Measurements from ENCODE around the gene MACROH2A2. TPM values are rescaled to one million over a fixed set of nuclear protein-coding genes. Genes with fewer than 3 reads are reported as not detected.

MACROH2A2 gene
- total and polyA plus RNA-seq, 2 of the 8 experiments (the other 6 are each of a cell fraction or from before 2014, with no cell fraction given) = 7.9 to 9.3 TPM

DNA sequence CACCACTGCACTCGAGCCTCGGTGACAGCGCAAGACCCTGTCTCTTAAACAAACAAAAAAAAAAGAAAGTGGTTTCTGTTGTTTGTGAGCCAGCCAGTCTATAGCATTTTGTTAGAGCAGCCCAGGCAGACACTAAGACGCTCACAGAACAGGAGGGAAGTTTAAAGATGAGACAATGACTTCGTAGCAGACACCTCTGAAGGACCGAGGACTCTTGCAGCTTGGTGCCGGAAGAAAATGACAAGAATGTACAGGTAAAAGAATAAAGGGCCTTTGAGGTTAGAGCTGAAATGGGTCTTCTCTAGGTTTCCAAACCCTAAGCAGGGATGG lies 39.7 kb downstream of the MACROH2A2 start:
- no peak overlapping the region for H3K4me2 ChIP-seq (ENCODE audit: insufficient read depth in 1 of 2, low read depth in 2 of 2, low read length in 2 of 2)
- ChIA-PET CTCF (ENCODE audit: partially characterized antibody) (interaction anchor here (0.6 to 9.6 kb wide), 8 partner anchors 14 to 134 kb away, joined by 3 to 90 read pairs (median 4); no protein-coding TSS in a partner anchor), POLR2A (ENCODE audit: partially characterized antibody) (no interaction called here)
- H3K36me3 ChIP-seq (ENCODE audit: control insufficient read depth in 2 of 4, insufficient read depth in 4 of 4, low read length in 3 of 4) = no peaks in the 10 kb centered on the region
- H3K27ac ChIP-seq (ENCODE audit: low read depth, low read length) = no peak overlapping the region
- H2BK120ac ChIP-seq (replicated peaks; ENCODE audit: low read depth, low read length) = no peak overlapping the region
- H3K79me1 ChIP-seq (ENCODE audit: low read depth, low read length) = no peaks in the 10 kb centered on the region
- H3K56ac ChIP-seq (replicated peaks; ENCODE audit: insufficient read length, low read depth, low read length) = no peak overlapping the region
- H3K4ac ChIP-seq (replicated peaks; ENCODE audit: insufficient read length, low read depth, low read length) = no peak overlapping the region
- no peaks in the 10 kb centered on the region for H3K27me3 ChIP-seq (replicated peaks in 1 of 4; ENCODE audit: control insufficient read depth in 3 of 4, extremely low read depth in 1 of 4, insufficient read depth in 3 of 4, low read length in 3 of 4)
- no peaks in the 10 kb centered on the region for H4K20me1 ChIP-seq (replicated peaks in 1 of 2; ENCODE audit: control insufficient read depth in 1 of 2, insufficient read depth in 2 of 2, low read length in 2 of 2)
- no peak overlapping the region for H2BK15ac ChIP-seq (ENCODE audit: low read length)
- H4K91ac ChIP-seq (replicated peaks; ENCODE audit: insufficient read length, low read length) = no peak overlapping the region
- no peak overlapping the region for H3K9ac ChIP-seq (replicated peaks in 1 of 4; ENCODE audit: extremely low read depth in 1 of 4, low read depth in 3 of 4, low read length in 3 of 4)
- H3K4me1 ChIP-seq (replicated peaks in 1 of 4; ENCODE audit: control insufficient read depth in 3 of 4, insufficient read depth in 4 of 4, low read length in 3 of 4) = no peaks in the 10 kb centered on the region; a peak in 1 of 7 replicates
- no peak overlapping the region for H4K8ac ChIP-seq (ENCODE audit: extremely low read depth, insufficient read depth, low read length)
- no peaks in the 10 kb centered on the region for H3K9me3 ChIP-seq (ENCODE audit: insufficient read depth in 2 of 2, low read depth in 1 of 2, low read length in 1 of 2)
- TF ChIP-seq TAF7 (optimal IDR thresholded peaks at IDR 0.05; ENCODE audit: borderline replicate concordance, low read depth, low read length) = no peak
- no peak for TF ChIP-seq GABPA (IDR thresholded peaks at IDR 0.05; ENCODE audit: borderline replicate concordance, insufficient read depth, low read length)
- TF ChIP-seq, protein P1, sequence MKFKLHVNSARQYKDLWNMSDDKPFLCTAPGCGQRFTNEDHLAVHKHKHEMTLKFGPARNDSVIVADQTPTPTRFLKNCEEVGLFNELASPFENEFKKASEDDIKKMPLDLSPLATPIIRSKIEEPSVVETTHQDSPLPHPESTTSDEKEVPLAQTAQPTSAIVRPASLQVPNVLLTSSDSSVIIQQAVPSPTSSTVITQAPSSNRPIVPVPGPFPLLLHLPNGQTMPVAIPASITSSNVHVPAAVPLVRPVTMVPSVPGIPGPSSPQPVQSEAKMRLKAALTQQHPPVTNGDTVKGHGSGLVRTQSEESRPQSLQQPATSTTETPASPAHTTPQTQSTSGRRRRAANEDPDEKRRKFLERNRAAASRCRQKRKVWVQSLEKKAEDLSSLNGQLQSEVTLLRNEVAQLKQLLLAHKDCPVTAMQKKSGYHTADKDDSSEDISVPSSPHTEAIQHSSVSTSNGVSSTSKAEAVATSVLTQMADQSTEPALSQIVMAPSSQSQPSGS (IDR thresholded peaks at IDR 0.05; ENCODE audit: low read length) = no peak
- no peak for TF ChIP-seq SRF (IDR thresholded peaks at IDR 0.05; ENCODE audit: low read depth, low read length)
- no peak for TF ChIP-seq EGR1 (IDR thresholded peaks at IDR 0.05; ENCODE audit: borderline replicate concordance, low read depth, low read length)
- no peak for TF ChIP-seq SP4 (IDR thresholded peaks at IDR 0.05; ENCODE audit: low read length)
- TF ChIP-seq RFX5 (IDR thresholded peaks at IDR 0.05; ENCODE audit: borderline replicate concordance, low read depth, low read length) = no peak
- TF ChIP-seq EZH2 (IDR thresholded peaks at IDR 0.05; ENCODE audit: low read depth, low read length, severe bottlenecking) = no peak
- H2BK20ac ChIP-seq (ENCODE audit: low read length) = no peak overlapping the region
- DNase-seq (ENCODE audit: low read depth in 1 of 2, low spot score in 2 of 2) (no peak), FAIRE-seq (no peak)
- no peak overlapping the region for H2BK5ac ChIP-seq (ENCODE audit: low read depth, low read length)
- no peaks in the 10 kb centered on the region for H3K23me2 ChIP-seq (ENCODE audit: low read depth, low read length)
- WGBS, 2 experiments (ENCODE audit: extremely low coverage in 1 of 2, insufficient coverage in 1 of 2, insufficient read length in 1 of 2, insufficient replicate concordance in 2 of 2, low coverage in 1 of 2, low lambda C conversion rate in 2 of 2, missing lambda C conversion rate in 1 of 2) = 90% methylated on average over 7 of the region's 7 CpGs; no CpG with 5 or more reads in 1 of the 2 experiments
- H2AK5ac ChIP-seq (ENCODE audit: low read depth, low read length) = no peak overlapping the region
- no peak overlapping the region for H3K23ac ChIP-seq (ENCODE audit: insufficient read length)
- H3K79me2 ChIP-seq (ENCODE audit: control insufficient read depth in 1 of 2, insufficient read depth in 2 of 2, low read length in 2 of 2) = no peaks in the 10 kb centered on the region
- H4K5ac ChIP-seq (ENCODE audit: insufficient read length, low read depth, low read length) = no peak overlapping the region
- H3K4me3 ChIP-seq (ENCODE audit: extremely low read depth in 1 of 4, insufficient read depth in 2 of 4, low read depth in 3 of 4, low read length in 4 of 4) = no peak overlapping the region
- H2AFZ ChIP-seq (ENCODE audit: low read length) = no peak overlapping the region
- H3K18ac ChIP-seq (ENCODE audit: extremely low read depth, low read length) = no peak overlapping the region
- no peak overlapping the region for H3K14ac ChIP-seq (ENCODE audit: insufficient read length)
- H2BK12ac ChIP-seq (ENCODE audit: low read depth, low read length) = no peak overlapping the region
